PC-3 (cell line): Measurements from ENCODE around the gene THADA.

ENCODE experiments used
- EZH2 ChIP-seq: fragments of 300-600 bp; sonication (generic); IDR thresholded peaks from one replicate; pipeline ENCODE4 v1.6.1; 2017; ENCODE audit warnings: antibody characterized with exemption, mild to moderate bottlenecking, low read length; ENCODE audit not compliant: unreplicated experiment
- EZH2phosphoT487 ChIP-seq: fragments of 300-600 bp; sonication (generic); IDR thresholded peaks from 2 replicates; pipeline ENCODE4 v1.6.1; 2018; ENCODE audit warnings: mild to moderate bottlenecking, antibody characterized with exemption, low read length, borderline replicate concordance
- TF ChIP-seq, protein P1 (sequence below): fragments of 300-600 bp; sonication (generic); conservative IDR thresholded peaks from 2 replicates; pipeline ENCODE4 v1.5.1; 2017; ENCODE audit warnings: antibody characterized with exemption, low read depth, mild to moderate bottlenecking, low read length

DNA sequence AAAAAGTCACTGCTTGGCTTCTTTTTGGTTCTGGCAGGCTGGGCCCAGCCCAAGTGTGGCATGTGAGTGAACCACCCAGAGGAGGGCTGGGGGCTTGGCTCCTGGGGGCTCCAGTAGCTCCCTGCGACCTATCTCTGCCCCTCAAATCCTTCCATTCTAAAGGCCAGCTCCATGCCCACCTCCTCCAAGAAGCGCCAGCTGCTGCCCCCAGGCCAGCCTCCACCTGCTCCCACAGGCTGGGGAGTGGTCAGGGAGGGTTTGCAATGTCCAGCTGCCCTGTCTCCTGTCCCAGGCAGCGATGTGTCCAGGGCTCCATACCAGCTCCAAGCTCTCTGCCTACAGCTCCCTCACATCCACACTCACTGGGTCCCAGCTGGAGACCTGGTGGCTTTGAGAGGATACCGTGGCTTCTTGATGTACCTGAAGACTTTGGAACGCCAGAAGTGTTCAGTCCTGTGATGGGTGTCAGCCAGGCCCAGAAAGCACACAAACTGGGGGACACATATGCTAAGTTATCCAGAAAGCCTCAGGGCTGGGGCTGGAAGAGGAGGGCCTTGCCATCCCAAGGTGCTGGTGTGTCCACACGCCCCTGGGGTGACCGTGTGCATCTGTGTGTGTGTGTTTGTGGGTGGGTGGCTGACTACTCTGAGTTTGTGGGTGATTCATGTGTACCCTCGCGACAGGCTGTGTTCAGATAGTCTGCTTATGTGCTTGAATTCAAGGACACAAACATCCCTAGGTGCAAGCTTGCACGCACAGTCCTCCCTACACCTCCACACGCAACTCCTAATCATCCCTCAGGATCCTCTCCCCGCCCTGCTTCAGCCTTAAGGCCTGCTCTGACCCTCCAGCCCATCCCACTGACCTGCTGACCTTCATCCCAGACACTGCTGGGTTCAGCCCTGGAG is 402.8 kb downstream of the THADA start:
- TF ChIP-seq, protein P1, sequence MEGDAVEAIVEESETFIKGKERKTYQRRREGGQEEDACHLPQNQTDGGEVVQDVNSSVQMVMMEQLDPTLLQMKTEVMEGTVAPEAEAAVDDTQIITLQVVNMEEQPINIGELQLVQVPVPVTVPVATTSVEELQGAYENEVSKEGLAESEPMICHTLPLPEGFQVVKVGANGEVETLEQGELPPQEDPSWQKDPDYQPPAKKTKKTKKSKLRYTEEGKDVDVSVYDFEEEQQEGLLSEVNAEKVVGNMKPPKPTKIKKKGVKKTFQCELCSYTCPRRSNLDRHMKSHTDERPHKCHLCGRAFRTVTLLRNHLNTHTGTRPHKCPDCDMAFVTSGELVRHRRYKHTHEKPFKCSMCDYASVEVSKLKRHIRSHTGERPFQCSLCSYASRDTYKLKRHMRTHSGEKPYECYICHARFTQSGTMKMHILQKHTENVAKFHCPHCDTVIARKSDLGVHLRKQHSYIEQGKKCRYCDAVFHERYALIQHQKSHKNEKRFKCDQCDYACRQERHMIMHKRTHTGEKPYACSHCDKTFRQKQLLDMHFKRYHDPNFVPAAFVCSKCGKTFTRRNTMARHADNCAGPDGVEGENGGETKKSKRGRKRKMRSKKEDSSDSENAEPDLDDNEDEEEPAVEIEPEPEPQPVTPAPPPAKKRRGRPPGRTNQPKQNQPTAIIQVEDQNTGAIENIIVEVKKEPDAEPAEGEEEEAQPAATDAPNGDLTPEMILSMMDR = no peak
- TF ChIP-seq EZH2phosphoT487 (no peak), EZH2 (no peak)
